GM19468 (cell line): Measurements from ENCODE around the gene LRCH1.
A peak's percentile ranks its signal among the peaks of the same experiment; 100 is the strongest.
"Not testable (repeated sequence)": the region's sequence is repeated elsewhere in the genome, so short reads cannot be mapped to it uniquely, and the experiment has no call there.

Experiments
- ATAC-seq: cut with Tn5 transposase; IDR thresholded peaks from one replicate; pipeline ENCODE4 v1.9.1; 2021; ENCODE audit warnings: mild to moderate bottlenecking, moderate library complexity, moderate number of reproducible peaks; ENCODE audit not compliant: unreplicated experiment; ENCODE audit errors: extremely low read depth

Gene LRCH1

DNA sequence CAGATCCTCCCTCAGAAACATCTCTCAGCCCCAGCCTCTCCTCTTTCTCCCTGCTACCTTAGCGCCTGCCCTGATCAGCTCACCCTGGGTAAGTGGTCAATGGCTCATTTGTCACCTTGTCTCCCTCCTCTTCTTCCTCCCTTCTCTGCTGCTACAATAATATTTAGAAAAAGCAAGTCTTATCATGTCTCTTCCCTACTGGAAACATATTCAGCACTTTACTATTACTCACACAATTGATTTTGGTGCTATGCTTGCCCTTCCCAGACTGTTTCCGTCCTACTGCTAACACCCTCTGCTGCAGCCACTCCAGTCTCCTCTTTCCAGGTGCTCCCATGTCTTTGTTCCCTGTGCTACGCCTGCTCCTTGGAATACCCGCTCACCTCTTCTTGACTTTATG is 208.2 kb downstream of the LRCH1 start:
- ATAC-seq, result no peak

DNA sequence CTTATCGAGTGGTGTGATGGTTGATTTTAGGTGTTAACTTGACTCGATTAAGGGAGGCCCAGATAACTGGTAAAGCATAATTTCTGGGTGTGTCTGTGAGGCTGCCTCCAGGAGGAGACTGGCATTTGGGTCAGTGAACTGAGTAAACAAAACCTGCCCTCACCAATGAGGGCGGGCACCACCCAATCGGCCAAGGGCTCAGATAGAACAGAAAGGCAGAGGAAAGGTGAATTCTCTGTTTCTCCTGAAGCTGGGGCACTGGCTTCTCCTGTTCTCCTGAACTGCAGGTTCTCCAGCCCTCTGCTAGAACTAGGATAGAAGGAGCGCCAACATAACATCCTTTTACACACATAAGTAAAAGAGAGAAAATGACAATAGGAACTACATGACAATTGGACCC is 208.9 kb downstream of the LRCH1 start:
- no peak for ATAC-seq

DNA sequence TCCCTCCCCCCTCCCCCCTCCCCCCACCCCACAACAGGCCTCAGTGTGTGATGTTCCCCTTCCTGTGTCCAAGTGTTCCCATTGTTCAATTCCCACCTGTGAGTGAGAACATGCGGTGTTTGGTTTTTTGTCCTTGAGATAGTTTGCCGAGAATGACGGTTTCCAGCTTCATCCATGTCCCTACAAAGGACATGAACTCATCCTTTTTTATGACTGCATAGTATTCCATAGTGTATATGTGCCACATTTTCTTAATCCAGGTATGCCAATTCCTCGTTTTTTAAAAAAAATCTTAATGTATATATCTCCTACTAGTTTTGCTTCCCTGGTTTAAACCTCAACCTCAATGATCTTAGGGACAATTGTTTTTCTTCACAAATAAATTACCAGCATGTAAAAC is 217.0 kb downstream of the LRCH1 start:
- ATAC-seq, result not testable (repeated sequence)

DNA sequence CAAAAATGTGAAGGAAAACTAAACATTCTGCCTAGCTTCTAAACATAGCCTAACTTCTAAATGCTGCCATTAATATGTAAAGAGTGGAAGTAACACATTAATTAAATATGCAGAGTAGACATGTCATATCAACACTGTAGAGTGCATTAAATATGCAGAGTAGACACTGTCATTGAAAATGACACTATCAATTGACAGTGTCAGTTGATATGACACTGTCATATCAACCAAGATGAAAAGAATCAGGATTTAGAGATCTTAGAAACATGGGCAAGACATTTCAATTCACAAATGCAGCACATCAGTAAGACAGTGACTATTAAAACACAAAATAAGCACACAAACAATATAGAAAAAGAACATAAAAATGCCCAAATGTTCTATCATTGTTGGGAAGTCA is 218.7 kb downstream of the LRCH1 start:
- ATAC-seq, result no peak

- no peak for ATAC-seq
These were observed 220.6 kb downstream of the LRCH1 start for GRCh38 chr13:46773541-46773940.

- no peak for ATAC-seq
These were observed 222.6 kb downstream of the LRCH1 start for GRCh38 chr13:46775385-46776107.

DNA sequence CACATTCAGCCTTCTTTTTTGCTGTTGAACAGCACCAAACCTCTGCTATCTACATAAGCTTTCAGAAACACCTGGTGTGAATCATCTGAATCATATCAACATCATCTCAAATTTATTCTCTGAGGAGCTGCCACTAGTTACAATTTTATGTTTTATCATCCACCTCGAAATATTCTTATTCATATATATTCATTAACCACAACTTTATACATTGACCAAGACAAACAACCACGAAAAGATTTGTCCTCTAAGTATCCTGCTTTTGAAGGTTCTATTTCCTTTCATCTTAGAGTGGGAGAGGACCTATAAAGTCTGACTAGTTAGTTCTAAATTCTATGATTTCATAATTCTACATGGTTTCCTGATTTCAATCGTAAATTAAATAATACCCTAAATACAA is 225.1 kb downstream of the LRCH1 start:
- ATAC-seq, result no peak

DNA sequence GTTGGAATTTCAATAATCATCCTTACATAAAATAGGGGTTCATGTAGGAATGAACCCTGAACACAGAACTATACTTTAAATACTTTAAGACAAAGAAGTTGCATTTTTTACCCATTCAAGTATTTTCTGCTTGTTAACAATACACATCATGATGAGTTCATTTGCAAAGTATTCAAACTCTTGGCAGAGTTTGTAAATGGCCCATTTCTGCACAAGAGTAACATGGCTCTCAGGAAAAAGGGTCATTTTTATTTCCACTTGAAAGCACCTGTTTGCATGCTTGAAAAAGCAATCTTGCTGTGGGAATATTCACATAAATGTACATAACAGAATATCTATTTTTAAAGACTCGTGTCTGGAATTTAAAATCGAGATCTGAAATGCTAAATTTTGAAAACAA is 225.9 kb downstream of the LRCH1 start:
- no peak for ATAC-seq

DNA sequence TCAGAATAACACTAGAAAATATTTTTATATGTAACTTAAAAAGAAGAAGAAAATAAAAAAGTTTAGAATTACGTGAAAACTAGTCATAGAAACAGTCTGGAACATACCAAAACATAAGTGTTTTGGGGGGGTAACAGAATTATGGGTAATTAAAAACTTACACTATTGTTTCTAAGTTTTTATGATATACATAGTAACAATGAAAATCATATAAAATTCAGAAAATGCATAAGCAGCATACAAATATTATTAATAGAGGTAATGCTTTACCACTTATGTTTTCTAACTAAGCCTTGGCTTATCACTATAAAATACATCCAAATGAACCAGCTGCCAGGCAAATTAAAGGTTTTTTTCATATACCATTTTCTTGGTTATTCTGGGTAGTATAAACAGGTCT is 229.1 kb downstream of the LRCH1 start:
- ATAC-seq, result no peak

- no peak for ATAC-seq
These were observed 229.7 kb downstream of the LRCH1 start for GRCh38 chr13:46782691-46783090.

GRCh38 chr13:46783504-46783903 is 230.5 kb downstream of the LRCH1 start:
- no peak for ATAC-seq

DNA sequence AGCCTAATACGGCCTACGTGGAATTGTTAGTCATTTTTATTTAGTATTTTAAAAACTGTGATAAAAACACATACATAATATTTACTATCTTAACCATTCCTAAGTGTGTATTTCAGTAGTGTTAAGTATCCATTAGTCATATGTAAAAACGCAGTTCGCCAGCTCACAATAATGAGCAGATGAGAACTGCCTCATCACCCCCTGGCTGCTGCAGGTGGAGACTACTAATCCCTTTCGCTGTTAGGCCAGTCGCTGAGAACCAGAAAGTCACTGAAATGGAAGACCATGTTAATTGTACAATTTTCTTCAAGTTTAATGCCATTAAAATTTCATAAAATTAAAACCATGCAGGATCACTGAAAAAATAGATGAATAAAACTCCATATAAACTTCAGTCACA is 242.4 kb downstream of the LRCH1 start:
- no peak for ATAC-seq

DNA sequence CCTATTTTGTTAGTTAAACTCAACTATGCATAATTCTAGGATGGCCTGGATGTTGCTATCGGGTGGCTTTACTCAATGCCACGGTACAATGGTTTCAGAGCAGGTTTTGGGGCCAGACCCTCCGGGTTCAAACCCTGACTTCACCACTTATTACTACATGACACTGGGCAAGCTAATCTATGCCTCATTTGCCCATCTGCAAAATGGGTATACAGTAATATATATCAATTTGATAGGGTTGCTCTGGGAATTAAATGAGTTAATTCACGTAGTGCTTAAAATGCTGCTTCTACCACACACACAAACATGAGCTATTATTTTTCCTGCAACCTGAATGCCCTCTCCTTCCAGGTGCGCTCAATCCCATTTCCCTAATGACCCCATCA is 243.2 kb downstream of the LRCH1 start:
- ATAC-seq, result no peak

DNA sequence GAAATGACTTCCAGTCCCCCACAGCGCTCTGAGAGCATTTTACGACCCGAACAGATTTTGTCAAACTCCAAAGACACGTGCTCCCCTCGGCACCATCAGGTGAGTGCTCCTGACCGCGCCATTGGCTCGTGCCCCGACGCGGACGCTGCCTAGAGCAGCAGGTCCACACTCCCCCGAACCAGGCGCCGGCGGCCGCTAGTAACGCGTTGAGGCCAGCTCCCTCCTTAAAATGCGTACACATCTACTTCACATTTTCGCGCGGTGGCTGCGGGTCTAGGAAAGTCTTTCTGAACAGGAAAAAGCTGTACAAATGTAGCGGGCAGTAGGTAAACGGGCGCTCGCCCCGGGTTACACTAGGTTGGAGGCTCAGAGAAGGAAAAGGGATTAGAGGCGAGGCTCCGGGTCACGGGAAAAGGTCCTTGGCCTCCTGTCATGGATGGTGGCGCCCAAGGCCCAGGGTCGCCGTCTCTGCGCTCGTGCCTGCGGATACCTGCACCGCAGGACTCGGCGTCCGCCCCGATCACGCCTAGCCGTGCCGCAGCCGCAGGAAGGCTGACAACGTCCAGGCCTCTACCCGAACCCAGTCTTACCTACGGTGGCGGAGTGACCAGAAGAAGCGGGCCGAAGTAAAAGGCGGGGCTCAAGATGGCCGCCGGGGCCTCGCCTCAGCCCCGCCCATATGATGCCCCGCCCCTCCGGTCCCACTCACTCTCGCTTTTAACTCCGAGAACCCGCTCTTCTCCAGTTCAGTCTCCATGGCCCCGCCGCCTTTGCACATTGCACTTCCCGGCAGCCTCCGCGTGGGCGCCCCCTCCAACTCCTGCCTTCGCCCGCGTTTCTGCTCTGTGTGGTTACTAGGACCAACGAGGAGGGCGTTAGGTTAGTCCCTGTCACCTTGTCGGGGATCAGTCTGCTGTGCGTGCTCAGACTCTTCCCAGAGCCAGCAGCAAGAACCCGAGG is 243.8 kb downstream of the LRCH1 start, which contains the start of gene ESD:
ESD (minus strand) TSS at position 647 of the 960 bp plus-strand sequence. CDS start 5,748 bp downstream, outside the sequence.
- peak; percentile 72 for ATAC-seq

DNA sequence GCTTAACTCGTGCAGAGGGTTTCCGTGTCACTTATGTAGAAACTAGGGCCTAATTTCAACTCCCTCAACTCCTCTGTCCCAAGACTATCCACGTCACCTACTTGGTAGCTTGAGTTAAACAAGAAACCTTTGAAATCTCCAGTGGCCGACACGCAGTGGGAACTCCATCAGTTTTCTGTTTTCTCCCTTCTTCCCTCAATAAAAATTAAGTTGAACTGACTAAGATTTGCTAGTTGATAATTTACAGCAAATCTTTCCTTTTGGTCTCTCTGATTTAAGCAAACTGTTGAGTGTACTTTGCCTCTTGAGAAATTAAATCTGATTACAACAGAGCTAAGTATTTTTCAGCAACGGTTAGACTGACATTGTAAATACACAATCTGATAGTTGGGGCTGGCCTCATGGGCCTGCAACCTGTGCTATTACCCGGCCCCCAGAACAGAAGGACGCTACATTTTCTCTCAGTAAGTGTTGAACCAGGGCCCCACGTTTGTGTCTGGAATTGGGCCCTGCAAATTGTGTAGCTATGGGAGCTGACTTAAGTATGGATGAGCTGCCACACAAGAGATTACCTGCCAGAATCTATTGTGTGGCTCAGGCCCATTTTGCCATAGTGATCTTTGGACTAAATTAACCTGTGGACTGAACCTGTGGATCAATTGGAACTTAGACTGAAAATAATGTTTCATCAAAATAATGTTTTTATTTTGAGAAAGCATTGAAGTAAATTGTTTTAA is 244.7 kb downstream of the LRCH1 start:
- no peak for ATAC-seq

DNA sequence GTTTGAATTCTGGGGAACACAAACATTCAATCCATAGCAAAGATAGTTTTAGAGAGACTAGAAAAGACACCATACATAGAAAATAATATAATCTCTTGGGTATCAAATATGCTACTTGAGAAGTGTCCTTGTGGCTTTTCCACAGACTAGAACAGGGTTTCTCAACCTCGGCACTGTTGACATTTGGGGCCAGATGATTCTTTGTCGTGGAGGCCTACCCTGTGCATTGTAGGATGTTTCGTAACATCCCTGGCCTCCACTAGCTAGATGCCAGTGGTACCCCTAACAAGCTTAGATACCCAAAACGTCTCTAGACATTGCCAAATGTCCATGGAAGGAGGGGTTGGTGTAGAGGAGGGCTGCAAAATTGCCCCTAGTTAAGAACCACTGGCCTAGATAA is 246.2 kb downstream of the LRCH1 start:
- ATAC-seq, result no peak

- ATAC-seq, result no peak
These were observed 248.9 kb downstream of the LRCH1 start for GRCh38 chr13:46801858-46802257.
